GM19023 (cell line): ENCODE measurements around the gene FER1L5.

ENCODE experiments used
- ATAC-seq: cut with Tn5 transposase; IDR thresholded peaks from one replicate; pipeline ENCODE4 v1.9.1; 2021; ENCODE audit warnings: mild to moderate bottlenecking, moderate library complexity; ENCODE audit not compliant: unreplicated experiment

Gene FER1L5

DNA sequence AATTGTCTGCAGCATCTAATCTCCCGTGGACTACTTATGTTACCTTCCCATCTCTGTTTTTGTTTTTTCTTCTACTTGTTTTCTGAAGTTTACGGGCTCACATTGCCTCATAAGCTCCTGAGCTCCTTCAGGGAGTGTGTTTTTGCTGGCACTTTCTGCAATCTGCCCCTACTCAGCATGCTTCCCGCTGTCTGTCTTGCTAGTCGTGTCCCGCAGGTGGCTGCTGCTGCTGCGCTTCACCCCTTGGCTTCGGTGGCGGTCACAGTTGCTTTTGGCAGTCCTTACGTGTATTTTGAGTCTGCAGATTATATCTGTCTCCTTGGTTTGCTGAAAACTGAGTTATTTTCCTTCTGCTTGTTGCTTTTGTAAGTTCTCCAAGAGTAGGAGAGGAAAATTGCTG is 37.3 kb downstream of the FER1L5 start:
- ATAC-seq: no peak

DNA sequence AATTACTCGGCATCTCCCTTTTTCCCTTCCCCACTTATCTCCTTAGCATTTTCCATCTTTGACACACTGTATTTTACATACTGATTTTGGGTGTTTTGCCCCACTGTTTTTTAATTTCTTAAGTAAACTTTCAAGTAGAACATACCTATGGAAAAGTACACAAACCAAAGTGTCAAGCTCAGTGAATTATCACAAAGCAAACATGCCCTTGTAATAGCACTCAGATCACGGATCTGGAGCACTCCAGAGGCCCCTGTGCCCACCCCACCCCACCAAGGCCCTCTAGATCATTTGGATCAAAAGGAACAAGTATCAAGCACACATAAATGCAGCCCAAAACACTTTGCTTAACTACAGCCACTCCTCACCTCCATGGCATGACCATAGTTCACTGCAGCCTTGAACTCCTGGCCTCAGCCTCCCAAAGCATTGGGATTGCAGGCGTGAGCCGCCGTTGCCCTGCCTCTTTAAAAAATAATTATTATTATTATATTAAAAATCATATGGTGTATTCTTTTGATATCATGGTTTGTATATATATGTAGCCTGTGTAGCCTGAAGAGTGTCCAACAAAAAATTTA is 38.1 kb downstream of the FER1L5 start:
- ATAC-seq: no peak

GRCh38 chr2:96681540-96681939 is 39.0 kb downstream of the FER1L5 start:
- ATAC-seq: no peak

- ATAC-seq: no peak
Measured at GRCh38 chr2:96683307-96683706, 40.7 kb downstream of the FER1L5 start.

- ATAC-seq: no peak
Measured at GRCh38 chr2:96683972-96684820, 41.6 kb downstream of the FER1L5 start.

- ATAC-seq: no peak
Measured at GRCh38 chr2:96684883-96685576, 42.5 kb downstream of the FER1L5 start.

DNA sequence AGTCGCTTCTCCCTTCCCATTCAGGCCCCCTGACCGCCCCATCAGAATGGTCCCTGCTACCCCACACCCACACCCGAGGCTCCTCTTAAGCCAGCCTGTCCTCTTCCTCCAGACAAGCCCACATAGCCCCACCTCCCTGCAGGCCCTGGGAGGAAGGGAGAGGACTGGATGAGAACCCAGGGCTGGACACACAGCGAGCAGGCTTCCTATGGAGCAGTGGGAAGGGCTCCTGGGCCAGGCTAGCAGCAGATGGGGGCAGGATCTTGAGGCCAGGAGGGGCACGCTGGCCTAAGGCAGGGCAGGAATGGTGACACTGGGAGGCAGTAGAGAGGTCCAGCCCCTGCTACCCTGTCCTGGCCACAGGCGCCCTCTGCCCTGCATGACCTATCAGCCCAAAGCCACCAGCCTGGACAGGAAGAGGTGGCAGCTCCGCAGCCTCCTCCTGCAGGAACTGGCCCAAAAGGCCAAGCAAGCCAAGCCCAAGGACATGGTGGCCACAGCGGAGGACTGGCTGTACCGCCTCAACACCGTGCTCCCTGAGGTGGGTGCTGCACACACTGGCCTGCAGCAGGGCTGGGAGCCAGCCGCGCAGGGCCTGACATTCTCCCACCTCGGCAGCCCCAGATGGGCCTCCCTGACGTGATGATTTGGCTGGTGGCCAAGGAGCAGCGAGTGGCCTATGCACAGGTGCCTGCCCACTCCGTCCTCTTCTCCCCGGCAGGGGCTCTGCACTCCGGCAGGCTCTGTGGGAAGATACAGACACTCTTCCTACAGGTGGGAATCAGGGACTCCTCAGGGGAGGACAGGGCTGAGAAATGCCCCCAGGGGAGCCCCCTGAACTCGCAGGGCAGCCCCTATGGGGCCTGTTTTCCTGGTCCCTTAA is 43.3 kb downstream of the FER1L5 start:
- ATAC-seq: no peak

DNA sequence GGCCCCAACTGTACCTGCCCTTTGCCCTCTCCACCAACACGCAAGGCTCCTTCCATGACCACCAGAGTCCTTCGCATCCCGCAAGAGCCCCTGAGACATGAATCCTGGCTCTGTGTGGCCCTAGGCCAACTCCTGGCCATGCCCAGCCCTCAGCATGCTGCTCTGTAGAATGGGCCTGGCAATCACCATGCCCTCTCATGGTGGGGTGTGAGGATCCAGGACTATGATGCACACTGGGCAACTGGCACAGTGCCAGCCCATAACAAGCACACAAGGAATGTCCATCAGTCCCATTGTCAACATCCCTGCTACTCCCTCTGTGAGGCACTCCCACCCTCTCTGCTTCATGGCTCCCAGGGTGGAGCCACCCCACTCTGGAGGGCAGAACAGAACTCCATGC is 44.7 kb downstream of the FER1L5 start:
- no peak for ATAC-seq

- no peak for ATAC-seq
Measured at GRCh38 chr2:96687711-96688640, 45.4 kb downstream of the FER1L5 start.

- no peak for ATAC-seq
Measured at GRCh38 chr2:96688649-96689430, 46.3 kb downstream of the FER1L5 start.

DNA sequence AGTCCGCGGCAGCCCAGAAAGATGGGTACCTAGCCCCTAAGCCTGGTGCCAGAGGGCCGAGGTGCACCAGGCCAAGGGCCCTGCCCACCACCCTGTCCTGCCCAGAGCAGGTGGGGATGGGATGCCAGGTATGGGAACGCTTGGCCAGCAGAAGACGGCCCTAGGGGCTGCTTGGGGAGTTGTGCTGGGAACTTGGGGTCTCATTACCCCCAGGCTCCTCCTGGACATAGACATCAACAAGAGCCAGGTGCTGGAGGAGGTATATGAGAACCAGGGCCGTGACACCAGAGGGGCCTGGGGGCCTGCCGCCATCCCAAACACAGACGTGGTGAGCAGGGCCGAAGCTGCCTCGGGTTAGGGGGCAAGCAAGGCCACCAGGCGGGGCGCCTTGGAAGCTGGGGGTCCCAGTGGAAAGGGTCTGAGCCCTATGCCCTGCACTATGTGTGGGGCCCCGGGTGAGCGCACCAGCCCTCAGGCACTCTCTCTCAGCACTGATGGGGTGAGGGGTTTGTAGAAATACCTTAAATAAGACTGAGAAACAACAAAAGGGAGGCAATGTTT is 46.9 kb downstream of the FER1L5 start:
- ATAC-seq: no peak

DNA sequence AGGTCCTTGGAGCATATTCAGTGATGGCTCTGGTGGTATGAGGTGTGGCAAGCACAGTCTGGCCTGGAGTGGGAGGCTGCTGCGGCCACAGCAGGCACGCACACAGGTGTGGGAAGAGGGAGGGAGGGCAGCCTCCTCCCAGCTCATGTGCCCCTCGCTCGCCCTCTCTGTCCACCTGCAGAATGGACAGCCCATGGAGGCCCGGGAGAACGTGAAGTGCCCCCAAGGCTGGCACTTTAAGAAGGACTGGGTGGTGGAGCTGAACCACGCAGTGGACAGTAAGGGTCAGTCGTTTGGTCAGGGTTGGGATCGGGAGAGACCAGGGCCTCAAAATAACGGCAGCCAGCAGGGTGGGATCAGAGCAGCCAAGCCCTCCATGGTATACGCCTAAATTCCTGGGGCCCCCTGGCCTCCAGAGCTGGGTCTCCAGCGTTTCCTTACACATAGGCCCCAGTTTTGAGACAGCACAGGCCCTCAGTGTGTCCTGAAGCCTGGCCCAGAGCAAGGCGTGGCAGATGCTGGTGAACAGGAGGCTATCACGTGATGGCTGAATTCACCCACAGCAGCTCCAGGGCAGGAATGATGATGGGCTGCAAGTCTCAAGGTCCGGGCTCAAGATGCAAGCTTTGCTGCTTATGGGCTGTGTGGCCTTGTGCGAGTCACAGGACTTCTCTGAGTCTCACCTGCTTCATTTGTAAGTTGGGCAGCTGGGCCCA is 47.9 kb downstream of the FER1L5 start:
- ATAC-seq: no peak

DNA sequence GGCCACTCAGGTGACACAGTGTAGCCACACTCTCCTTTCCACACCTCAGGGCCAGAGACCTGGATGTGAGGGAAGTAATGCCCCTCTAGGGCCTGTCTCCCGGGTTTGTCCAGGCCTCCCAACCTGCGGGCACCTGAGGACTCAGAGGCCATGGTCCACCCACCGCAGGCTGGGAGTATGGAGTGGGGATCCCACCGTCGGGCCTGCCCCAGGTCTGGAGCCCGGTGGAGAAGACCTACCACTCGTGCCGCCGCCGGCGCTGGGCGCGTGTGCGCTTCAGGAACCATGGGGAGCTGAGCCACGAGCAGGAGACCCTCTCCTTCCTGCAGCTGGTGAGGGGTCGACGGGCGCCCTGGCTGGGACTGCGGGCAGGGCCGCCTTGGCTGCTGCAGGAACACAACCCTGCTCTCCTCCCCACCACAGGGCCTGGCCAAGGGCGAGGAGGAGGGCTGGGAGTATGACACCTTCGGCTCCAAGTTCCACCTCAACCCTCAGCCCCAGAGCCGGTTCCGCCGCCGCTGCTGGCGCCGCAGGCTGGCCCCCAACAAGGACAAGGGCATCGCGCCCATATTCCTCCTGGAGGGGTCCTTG is 48.6 kb downstream of the FER1L5 start:
- ATAC-seq: no peak

GRCh38 chr2:96692094-96692971 is 49.8 kb downstream of the FER1L5 start:
- ATAC-seq: no peak

GRCh38 chr2:96693286-96694200 is 51.0 kb downstream of the FER1L5 start:
- no peak for ATAC-seq

- ATAC-seq: no peak
Measured at GRCh38 chr2:96694279-96694678, 51.7 kb downstream of the FER1L5 start.
